Vagina (tissue), 2 donors: ENCODE measurements around the gene ZNF616.

Experiments used
- POLR2A ChIP-seq, 2 donors: fragments of 450-650 bp; IDR thresholded peaks; one replicate each; pipeline ENCODE4 v1.6.1; 2017; ENCODE audit warnings: antibody characterized with exemption in 2 of 2, mild to moderate bottlenecking in 2 of 2, moderate library complexity in 2 of 2
- POLR2AphosphoS5 ChIP-seq, 2 donors: sonication (generic); formaldehyde crosslinking; IDR thresholded peaks; one replicate each; pipeline ENCODE4 v1.9.0; 2017; ENCODE audit warnings: antibody characterized with exemption in 2 of 2, mild to moderate bottlenecking in 2 of 2, low read depth in 1 of 2; ENCODE audit not compliant: insufficient read depth in 1 of 2
- TF ChIP-seq, protein P1 (sequence below), 3 experiments: fragments of 450-650 bp in 2 of 3; fragments of 200-600 bp in 1 of 3; sonication (generic) in 1 of 3; IDR thresholded peaks; one replicate each; pipeline ENCODE4 v1.5.1; 2017 to 2019; ENCODE audit warnings: antibody characterized with exemption in 3 of 3, mild to moderate bottlenecking in 2 of 3, moderate library complexity in 2 of 3

DNA sequence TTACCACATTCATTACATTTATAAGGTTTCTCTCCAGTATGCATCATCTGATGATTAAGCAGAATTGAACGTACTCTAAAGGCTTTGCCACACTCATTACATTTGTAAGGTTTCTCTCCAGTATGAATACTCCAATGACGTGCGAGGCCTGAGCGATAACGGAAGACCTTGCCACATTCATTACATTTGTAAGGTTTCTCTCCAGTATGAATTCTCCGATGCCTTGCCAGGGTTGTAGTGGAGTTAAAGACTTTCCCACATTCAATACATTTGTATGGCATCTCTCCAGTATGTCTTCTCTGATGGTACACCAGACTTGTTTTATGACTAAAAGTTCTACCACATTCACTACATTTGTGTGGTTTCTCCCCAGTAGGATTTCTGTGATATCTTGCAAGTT, 74.3 kb downstream of the ZNF616 start:
- TF ChIP-seq, protein P1, sequence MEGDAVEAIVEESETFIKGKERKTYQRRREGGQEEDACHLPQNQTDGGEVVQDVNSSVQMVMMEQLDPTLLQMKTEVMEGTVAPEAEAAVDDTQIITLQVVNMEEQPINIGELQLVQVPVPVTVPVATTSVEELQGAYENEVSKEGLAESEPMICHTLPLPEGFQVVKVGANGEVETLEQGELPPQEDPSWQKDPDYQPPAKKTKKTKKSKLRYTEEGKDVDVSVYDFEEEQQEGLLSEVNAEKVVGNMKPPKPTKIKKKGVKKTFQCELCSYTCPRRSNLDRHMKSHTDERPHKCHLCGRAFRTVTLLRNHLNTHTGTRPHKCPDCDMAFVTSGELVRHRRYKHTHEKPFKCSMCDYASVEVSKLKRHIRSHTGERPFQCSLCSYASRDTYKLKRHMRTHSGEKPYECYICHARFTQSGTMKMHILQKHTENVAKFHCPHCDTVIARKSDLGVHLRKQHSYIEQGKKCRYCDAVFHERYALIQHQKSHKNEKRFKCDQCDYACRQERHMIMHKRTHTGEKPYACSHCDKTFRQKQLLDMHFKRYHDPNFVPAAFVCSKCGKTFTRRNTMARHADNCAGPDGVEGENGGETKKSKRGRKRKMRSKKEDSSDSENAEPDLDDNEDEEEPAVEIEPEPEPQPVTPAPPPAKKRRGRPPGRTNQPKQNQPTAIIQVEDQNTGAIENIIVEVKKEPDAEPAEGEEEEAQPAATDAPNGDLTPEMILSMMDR (IDR thresholded peaks at IDR 0.05), result no peak
- TF ChIP-seq POLR2A (IDR thresholded peaks at IDR 0.05), result no peak
- TF ChIP-seq POLR2AphosphoS5 (IDR thresholded peaks at IDR 0.05; ENCODE audit: insufficient read depth in 1 of 2, low read depth in 1 of 2), result no peak
